Measurements from ENCODE around the gene ATP5F1B.

DNA sequence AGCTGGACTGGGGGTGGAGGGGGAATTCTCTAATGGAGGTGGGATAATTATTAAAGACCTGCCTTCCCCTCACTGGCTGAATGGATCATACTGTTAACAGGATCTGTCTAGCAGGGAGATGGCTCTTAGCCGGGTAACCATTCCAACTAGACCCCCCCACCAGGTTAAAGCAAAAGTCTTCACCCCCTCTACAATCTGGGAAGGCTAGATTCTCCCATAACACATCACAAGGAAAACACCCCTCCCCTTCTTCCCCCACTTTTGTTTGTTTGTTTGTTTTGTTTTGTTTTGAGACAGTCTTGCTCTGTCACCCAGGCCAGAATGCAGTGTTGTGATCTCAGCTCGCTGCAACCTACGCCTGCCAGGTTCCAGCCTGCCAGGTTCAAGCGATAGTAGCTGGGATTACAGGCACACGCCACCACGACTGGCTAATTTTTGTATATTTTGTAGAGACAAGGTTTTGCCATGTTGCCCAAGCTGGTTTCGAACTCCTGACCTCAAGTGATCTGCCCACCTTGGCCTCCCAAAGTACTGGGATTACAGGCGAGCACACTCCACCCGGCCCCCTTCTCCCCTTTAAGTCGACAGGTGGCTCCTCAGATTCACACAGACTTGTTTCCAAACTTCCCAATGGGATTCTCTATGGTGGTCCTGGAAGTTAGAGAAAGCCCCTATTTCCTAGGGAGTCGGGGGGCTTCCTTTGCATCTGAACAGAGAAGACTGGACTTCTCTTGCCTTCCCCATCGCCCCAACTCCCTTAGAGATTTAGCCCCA is 12.1 kb downstream of the ATP5F1B start:
- TF ChIP-seq TCF12 (IDR thresholded peaks at IDR 0.05), result no peak
- TF ChIP-seq, protein P1, sequence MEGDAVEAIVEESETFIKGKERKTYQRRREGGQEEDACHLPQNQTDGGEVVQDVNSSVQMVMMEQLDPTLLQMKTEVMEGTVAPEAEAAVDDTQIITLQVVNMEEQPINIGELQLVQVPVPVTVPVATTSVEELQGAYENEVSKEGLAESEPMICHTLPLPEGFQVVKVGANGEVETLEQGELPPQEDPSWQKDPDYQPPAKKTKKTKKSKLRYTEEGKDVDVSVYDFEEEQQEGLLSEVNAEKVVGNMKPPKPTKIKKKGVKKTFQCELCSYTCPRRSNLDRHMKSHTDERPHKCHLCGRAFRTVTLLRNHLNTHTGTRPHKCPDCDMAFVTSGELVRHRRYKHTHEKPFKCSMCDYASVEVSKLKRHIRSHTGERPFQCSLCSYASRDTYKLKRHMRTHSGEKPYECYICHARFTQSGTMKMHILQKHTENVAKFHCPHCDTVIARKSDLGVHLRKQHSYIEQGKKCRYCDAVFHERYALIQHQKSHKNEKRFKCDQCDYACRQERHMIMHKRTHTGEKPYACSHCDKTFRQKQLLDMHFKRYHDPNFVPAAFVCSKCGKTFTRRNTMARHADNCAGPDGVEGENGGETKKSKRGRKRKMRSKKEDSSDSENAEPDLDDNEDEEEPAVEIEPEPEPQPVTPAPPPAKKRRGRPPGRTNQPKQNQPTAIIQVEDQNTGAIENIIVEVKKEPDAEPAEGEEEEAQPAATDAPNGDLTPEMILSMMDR (IDR thresholded peaks at IDR 0.05), result no peak
- no peak for TF ChIP-seq ELF1 (IDR thresholded peaks at IDR 0.05)
- no peak for TF ChIP-seq RFX5 (IDR thresholded peaks at IDR 0.05; ENCODE audit: low read length)
- no peak for TF ChIP-seq CHD2 (IDR thresholded peaks at IDR 0.05; ENCODE audit: low read length, partially characterized antibody)
- TF ChIP-seq FOSL2 (IDR thresholded peaks at IDR 0.05; ENCODE audit: borderline replicate concordance, low read depth), result no peak
- no peak for TF ChIP-seq TAF1 (IDR thresholded peaks at IDR 0.05; ENCODE audit: borderline replicate concordance, low read depth, low read length)
